HG03378 (cell line): ENCODE results near the gene TYMP.

ENCODE experiments used
- ATAC-seq: cut with Tn5 transposase; IDR thresholded peaks from one replicate; pipeline ENCODE4 v1.9.1; 2021; ENCODE audit warnings: mild to moderate bottlenecking, moderate library complexity; ENCODE audit not compliant: unreplicated experiment

Gene TYMP, protein sequence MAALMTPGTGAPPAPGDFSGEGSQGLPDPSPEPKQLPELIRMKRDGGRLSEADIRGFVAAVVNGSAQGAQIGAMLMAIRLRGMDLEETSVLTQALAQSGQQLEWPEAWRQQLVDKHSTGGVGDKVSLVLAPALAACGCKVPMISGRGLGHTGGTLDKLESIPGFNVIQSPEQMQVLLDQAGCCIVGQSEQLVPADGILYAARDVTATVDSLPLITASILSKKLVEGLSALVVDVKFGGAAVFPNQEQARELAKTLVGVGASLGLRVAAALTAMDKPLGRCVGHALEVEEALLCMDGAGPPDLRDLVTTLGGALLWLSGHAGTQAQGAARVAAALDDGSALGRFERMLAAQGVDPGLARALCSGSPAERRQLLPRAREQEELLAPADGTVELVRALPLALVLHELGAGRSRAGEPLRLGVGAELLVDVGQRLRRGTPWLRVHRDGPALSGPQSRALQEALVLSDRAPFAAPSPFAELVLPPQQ

DNA sequence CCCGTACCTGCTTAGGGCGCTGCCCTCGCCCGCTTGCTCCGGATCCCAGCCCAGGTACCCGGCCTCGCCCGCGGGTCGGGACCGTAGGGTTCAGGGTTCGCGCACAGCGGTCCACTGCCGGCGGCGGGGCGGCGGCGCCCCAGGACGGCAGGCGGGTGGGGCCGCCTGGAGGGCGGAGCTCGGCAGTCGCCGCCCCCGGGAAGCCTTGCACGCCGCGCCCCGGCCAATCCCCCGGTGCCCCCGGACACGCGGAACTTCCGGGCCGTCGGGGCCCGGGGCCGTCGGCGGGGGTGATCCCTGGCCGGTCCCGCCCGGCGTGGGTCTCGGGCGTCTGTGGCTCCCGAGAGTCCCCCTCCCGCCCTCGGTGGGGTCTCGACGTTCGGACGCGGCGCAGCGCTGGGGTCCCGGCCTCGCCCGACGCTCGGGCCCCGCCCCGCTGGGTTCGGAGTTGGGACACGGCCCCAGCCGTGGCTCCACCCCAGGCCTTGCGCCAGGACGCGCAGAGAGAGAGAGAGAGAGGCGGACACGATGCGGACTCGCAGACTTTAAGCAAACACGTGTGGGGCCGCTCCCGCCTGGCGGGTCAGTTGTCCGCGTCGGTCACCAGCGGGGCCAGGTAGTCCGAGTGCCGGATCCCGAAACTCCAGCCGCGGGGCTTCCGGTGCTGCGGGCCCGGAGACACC is at the start of gene TYMP:
TYMP (minus strand) TSS at position 116 of the 683 bp plus-strand sequence. CDS start 303 bp downstream, outside the sequence.
- no peak for ATAC-seq

DNA sequence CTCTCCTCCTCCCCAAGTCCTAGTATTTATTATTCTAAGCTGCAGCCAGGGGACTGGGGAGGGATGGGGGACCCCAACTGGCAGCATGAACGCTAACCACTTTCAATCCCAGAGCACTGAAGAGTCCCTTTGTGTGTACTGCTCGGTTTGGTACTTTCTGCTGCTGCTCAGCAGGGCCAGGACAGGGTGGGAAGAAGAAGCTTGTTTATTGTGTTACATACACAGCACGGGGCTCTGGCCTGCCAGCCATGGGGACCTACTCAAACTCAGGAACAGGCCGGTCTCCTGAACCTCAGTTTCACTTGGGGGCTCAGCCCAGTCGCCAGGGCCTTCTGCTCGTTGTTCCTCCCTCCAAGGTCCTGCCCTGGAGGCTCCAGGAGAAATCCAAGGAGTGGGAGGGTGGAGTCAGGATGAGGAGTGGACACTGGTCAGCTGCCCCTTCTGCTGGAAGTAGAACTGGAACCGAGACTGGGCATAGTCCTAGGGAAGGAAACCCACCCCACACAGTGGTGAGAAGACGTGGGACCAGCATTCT is 49.0 kb upstream of the TYMP start:
- no peak for ATAC-seq

- no peak for ATAC-seq
Measured at GRCh38 chr22:50577987-50578775, 48.4 kb upstream of the TYMP start, which contains the start of gene CPT1B. TSS of gene CPT1B (minus strand) at chr22:50578427. CDS start at chr22:50577915, 512 bp downstream.

DNA sequence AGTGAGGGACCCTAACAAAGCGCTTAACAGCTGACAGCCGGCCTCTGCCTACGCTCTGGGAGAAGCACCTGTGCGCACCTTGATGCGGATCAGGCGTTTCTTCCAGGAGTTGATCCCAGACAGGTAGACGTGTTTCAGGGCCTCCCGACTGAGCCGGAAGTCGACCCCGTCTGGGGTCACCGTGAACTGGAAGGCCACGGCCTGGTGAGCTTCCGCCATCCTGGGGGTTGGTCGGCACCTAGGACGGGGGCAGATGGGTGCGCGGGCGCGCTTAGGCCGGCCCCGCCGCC is 47.8 kb upstream of the TYMP start:
- ATAC-seq, result no peak

DNA sequence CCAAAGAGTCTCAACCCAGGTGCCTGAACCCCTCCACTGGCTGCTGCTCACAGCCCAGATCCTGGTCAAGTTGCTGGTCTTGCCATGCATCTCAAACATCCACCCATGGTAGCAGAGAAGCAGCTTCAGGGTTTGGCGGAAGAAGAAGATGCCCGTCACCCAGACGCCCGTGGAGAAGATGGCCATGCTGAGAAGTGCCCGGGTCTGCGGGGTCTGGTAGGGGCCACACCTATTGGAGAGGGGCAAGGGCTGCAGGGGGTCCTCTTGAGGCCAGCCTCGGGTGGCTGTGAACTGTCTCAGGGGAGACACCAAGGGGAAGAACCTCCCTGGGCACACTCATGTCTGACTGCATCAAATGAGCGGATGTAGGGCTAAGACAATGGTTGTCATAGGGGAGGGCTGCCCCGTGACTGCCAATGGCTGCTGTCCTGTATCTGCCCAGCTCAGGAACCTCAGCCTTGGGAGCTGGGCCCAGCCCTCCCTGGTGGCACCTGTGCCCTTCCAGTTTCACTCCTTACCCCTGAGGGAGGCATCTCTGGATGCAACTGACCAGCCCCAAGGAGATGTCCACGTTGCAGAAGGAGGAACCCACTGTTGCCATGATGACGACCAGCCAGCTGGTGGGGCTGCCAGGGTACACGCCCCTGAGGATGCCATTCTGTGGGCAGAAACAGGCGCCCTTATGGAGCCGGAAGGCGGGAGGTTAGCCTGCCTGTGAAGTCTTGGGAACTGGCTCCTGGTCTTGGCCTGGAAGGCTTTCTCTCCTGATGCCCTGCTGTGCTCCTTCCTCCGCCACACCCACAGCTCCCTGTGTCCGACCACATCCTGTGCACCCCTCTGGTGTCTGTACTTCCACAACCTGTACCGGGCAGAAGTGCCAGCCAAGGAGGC is 47.2 kb upstream of the TYMP start:
- ATAC-seq, result no peak

DNA sequence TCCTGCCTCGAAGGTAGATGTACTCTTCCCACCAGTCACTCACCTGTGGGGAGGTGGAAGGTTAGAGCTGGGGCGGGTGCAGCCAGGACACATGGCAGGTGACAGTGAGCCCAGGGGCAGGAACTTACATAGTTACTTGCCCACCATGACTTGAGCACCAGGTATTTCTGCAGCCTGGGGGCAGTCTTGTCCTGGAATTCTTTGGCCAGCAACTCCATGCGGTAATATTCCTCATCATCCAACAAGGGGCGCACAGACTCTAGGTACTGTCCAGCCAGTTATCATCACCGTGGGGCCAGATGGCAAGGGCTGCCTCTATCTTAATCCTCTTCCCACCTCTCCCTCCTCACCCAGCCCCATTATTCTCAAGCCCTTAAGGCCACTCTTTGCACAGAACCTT is 46.3 kb upstream of the TYMP start:
- no peak for ATAC-seq

DNA sequence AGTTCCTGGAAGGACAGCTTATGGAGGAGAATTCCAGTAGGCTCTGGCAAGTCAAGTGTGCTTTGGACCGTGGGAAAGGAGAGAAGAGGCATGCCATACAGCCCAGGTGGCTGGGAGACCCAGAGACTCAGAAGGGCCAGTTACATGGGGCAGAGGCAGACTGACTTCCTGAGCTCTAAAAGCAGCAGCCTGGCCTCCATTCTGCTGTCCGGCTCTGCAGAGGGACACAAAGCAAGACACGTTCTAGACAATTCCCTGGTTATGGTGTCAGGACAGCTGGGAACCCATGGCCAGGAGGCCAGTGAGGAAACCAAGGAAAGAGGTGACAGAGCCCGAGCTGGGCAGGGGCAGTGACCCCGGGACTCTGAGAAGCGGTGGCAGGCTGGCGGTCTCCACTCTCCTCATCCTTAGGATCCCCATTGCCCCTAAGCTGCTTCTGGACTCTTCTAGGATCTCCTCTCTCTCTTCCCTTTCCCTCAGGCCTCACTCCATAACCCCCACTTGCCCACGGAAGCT is 45.7 kb upstream of the TYMP start:
- no peak for ATAC-seq

DNA sequence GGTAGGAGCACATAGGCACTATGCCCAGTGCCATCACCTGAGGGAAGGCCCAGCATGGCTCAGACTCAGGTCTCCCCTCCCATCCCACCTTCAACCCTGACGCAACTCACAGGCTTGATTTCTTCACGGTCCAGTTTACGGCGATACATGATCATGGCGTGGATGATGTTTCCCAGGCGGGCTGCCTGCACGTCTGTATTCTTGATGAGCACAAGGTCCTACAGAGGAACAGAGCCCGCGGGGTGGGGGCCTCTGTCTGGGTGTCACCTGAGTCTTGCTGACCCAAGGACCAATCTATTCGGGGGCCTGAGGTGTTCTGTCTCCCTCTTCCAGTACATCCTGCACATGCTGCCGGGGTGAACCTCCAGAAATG is 44.6 kb upstream of the TYMP start:
- no peak for ATAC-seq

DNA sequence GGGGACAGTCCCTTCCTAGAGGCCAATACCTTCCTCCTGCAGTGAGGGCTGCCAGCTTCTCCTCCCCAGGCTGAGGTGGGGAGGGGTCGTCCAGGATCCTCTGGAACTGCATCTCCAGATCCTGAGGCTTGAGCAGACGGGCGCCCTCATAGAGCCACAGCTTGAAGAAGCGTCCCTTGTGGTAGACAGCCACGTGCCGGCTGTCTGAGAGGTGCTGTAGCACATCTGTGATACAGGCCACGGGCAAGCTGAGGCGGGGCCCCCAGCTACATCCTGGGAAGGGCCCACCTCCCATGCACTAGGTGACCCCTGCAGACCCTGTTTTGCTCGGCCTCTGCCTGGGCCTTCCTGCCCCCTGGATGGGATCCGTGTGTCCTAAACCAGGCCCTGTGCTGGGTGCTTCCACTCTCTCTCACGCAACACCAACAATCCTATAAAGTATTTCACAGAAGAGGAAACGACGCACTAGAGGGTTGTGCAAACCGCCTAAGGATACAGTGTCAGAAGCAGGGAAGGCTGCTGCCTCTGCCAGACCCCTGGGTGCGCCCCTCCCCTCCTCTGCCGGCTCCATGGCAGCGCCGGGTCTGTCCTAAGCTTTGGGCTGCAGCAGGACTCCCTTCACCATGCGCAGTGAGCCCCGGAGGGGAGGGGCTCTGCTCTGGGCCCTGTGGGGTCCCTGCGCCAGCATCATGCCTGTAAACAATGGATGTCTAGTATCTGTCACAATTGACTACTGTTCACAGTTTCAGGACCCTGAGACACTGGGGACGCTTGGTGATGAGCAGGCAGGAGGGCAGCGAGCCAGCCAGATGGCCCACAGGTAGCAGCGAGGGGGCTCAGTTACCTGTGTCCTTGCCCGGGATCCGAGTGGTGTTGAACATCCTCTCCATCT is 43.9 kb upstream of the TYMP start:
- no peak for ATAC-seq

DNA sequence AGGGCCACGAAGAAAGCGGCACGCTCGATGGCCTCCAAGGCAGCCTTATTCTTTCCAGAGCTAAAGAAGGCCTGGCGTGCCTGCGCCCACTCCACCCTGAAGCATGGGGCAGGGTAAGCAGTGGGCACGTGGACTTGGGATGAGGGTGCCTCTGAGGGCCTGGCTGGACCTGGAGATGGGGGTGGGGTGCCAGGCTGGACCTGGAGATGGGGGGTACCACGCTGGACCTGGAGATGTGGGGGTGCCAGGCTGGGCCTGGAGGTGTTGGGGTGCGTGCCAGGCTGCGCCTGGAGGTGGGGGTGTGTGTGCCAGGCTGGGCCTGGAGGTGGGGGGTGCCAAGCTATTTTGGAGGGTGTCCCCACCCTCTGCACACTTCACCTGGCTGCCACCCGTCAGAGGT is 43.2 kb upstream of the TYMP start:
- ATAC-seq, result no peak

DNA sequence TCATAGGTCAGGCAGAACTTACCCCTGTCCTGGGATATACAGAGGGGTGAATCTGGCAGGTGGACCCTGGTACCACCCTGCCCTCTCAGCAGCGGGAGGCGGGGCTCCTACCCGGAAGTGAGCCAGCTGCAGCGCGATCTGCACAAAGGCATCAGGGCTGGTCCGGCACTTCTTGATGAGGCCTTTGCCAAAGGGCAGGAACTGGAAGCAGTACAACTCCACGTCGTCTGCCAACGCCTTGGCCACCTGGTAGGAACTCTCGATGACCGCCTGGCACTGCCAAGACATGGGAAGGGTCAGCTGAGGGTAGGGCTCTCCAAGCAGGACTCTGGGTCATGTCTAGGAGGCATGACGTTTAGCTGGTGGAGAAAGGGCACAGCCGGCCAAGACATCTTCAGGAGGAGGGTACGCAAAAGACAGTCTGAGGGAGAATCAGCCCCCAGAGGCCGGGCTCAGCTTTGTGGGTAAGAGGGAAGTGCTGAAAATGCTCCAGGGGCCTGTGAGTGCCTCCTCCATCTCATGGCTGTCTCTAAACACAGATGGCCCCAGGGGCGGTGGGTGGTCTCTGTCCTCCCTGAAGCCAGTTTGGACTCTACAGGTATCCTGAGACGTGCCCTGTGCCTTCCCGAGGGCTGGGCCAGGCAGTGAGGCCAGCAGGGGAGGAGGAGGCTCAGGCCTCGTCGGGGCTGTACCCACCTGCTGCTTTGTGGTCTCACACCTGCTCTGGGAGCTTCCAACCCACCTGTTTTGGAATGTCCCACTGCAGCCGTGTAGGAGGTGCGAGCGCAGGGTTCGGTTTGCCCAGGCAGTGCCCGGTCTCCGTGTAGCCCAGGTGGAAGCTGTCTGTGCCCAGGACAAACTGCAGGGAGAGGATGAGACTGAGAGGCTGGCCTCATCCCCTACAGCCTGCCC is 41.7 kb upstream of the TYMP start:
- no peak for ATAC-seq

GRCh38 chr22:50570861-50571260 is 41.0 kb upstream of the TYMP start:
- no peak for ATAC-seq

- ATAC-seq, result no peak
Measured at GRCh38 chr22:50569896-50570535, 40.2 kb upstream of the TYMP start.

DNA sequence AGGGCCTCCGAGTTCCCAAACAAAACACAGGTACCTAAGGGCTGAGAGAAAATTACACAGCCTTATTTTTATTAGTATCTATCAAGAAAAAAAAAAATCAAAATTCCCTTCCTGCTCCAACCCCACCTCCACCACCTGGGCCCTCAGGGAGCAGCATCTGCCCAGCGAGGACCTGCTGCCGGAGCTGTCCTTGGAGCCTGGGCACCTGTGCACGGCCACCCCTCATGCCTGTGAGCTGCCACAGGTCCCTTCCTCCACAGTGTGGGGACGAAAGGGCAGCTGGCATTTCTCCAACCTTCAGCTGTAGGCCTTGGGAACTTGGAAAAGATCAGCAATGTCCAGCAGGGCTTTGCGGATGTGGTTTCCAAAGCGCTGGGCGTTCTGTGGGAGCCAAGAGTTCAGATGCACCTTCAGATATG is 39.2 kb upstream of the TYMP start:
- no peak for ATAC-seq

GRCh38 chr22:50568626-50569025 is 38.8 kb upstream of the TYMP start:
- no peak for ATAC-seq

GRCh38 chr22:50567721-50568252 is 38.0 kb upstream of the TYMP start:
- ATAC-seq, result no peak

DNA sequence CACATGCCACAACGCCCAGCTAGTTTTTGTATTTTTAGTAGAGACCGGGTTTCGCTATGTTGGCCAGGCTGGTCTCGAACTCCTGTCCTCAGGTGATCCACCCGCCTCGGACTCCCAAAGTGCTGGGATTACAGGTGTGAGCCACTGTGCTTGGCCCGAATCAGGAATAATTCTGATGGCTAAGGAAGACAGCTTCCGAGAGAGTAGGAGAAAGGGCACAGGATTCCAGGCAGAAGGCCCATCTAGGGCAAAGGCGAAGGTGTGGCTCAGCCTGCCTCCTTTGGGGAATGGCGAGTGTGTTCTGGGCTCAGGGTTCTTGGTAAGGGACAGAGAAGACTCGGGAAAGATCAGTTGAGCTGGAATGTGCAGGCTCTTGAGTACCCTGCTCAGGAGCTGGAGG is 34.5 kb upstream of the TYMP start:
- no peak for ATAC-seq
